Vagina (tissue), 2 donors: ENCODE data around the gene PRKRIP1. TPM values are rescaled to one million over a fixed set of nuclear protein-coding genes. Genes with fewer than 3 reads are reported as not detected.
"Not testable (repeated sequence)": the region's sequence is repeated elsewhere in the genome, so short reads cannot be mapped to it uniquely, and the experiment has no call there.

ENCODE experiments used
- DNase-seq, 2 donors: peaks; one replicate each; pipeline ENCODE4 v3.0.0-alpha.2; 2017; ENCODE audit errors: extremely low spot score in 2 of 2
- H3K27ac ChIP-seq: fragments of 200-600 bp; sonication (generic); one replicate; pipeline ENCODE4 v1.5.1; 2019
- H3K27me3 ChIP-seq: fragments of 200-600 bp; sonication (generic); one replicate; pipeline ENCODE4 v1.5.1; 2019
- H3K36me3 ChIP-seq, 2 donors: fragments of 200-600 bp; sonication (generic); one replicate each; pipeline ENCODE4 v1.5.1; 2017 to 2019
- H3K4me1 ChIP-seq: fragments of 200-600 bp; sonication (generic); one replicate; pipeline ENCODE4 v1.5.1; 2019
- H3K4me3 ChIP-seq, 2 donors: fragments of 200-600 bp; sonication (generic); 1 replicate in 1 of 2; 2 replicates in 1 of 2; pipeline ENCODE4 v1.5.1; 2016 to 2019
- H3K9me3 ChIP-seq: fragments of 200-600 bp; sonication (generic); one replicate; pipeline ENCODE4 v1.5.1; 2019
- POLR2A ChIP-seq, 2 donors: fragments of 450-650 bp; IDR thresholded peaks; one replicate each; pipeline ENCODE4 v1.6.1; 2017; ENCODE audit warnings: antibody characterized with exemption in 2 of 2, mild to moderate bottlenecking in 2 of 2, moderate library complexity in 2 of 2
- POLR2AphosphoS5 ChIP-seq, 2 donors: sonication (generic); formaldehyde crosslinking; IDR thresholded peaks; one replicate each; pipeline ENCODE4 v1.9.0; 2017; ENCODE audit warnings: antibody characterized with exemption in 2 of 2, mild to moderate bottlenecking in 2 of 2, low read depth in 1 of 2; ENCODE audit not compliant: insufficient read depth in 1 of 2
- intact Hi-C: fragments of 100-400 bp; cut with DNase I; formaldehyde crosslinking; loops from one replicate; pipeline ENCODE4 v1.15.1; 2023
- total RNA-seq: library from RNA; depleted of rRNA; stranded (reverse); fragments of >200 nt; gene quantifications from one replicate; pipeline ENCODE4 v1.2.3, GENCODE V29; 2016
- TF ChIP-seq, protein P1 (sequence below), 3 experiments: fragments of 450-650 bp in 2 of 3; fragments of 200-600 bp in 1 of 3; sonication (generic) in 1 of 3; IDR thresholded peaks; one replicate each; pipeline ENCODE4 v1.5.1; 2017 to 2019; ENCODE audit warnings: antibody characterized with exemption in 3 of 3, mild to moderate bottlenecking in 2 of 3, moderate library complexity in 2 of 3

Gene PRKRIP1
- total RNA-seq, 1 donor from 2014 or later, result 17.4 TPM

GRCh38 chr7:102376964-102377466 is 19.1 kb upstream of the PRKRIP1 start:
- DNase-seq, result no peak

DNA sequence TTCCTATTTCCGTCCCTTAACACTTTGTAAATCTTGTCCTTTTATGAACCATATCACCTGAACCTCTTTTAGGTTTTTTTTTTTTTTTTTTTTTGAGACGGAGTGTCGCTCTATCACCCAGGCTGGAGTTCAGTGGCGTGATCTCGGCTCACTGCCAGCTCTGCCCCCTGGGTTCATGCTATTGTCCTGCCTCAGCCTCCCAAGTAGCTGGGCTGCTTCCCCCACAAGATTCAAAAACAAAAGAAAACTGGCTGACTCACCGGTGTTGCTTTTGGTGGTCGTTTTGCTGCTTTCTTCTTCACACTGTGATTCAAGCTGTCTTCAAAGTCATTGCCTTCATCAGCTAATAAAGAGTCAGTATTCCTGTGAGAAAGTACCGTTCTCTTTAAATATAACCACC is 15.3 kb upstream of the PRKRIP1 start:
- H3K27ac ChIP-seq, H3K9me3 ChIP-seq, H3K27me3 ChIP-seq, DNase-seq, intact Hi-C loops, H3K4me3 ChIP-seq, H3K4me1 ChIP-seq: not testable (repeated sequence)
- H3K36me3 ChIP-seq, result peaks cover 0 to 25% of the 10 kb centered on the region in 2 donors

More at GRCh38 chr7:102376964-102377466, 19.1 kb upstream of the PRKRIP1 start:
- Histone ChIP-seq H3K27me3 (no peaks in the 10 kb centered on the region), H3K9me3 (no peaks in the 10 kb centered on the region), H3K36me3 (peaks cover 0 to 25% of the 10 kb centered on the region in 2 donors), H3K4me1 (no peaks in the 10 kb centered on the region), H3K27ac (no peak overlapping the region), H3K4me3 (no peak overlapping the region)
- intact Hi-C loops, result no loop called here
- TF ChIP-seq, protein P1, sequence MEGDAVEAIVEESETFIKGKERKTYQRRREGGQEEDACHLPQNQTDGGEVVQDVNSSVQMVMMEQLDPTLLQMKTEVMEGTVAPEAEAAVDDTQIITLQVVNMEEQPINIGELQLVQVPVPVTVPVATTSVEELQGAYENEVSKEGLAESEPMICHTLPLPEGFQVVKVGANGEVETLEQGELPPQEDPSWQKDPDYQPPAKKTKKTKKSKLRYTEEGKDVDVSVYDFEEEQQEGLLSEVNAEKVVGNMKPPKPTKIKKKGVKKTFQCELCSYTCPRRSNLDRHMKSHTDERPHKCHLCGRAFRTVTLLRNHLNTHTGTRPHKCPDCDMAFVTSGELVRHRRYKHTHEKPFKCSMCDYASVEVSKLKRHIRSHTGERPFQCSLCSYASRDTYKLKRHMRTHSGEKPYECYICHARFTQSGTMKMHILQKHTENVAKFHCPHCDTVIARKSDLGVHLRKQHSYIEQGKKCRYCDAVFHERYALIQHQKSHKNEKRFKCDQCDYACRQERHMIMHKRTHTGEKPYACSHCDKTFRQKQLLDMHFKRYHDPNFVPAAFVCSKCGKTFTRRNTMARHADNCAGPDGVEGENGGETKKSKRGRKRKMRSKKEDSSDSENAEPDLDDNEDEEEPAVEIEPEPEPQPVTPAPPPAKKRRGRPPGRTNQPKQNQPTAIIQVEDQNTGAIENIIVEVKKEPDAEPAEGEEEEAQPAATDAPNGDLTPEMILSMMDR (IDR thresholded peaks at IDR 0.05), result no peak
- TF ChIP-seq POLR2A (IDR thresholded peaks at IDR 0.05) (no peak), POLR2AphosphoS5 (IDR thresholded peaks at IDR 0.05; ENCODE audit: insufficient read depth in 1 of 2, low read depth in 1 of 2) (no peak)

- H3K9me3 ChIP-seq, H3K4me1 ChIP-seq, H3K27ac ChIP-seq, DNase-seq, H3K27me3 ChIP-seq, intact Hi-C loops, H3K4me3 ChIP-seq: not testable (repeated sequence)
- H3K36me3 ChIP-seq, result peaks cover 0 to 25% of the 10 kb centered on the region in 2 donors
Measured at GRCh38 chr7:102381696-102382425, 14.3 kb upstream of the PRKRIP1 start.

GRCh38 chr7:102387064-102387463 is 9.1 kb upstream of the PRKRIP1 start:
- Histone ChIP-seq H3K36me3 (no peaks in the 10 kb centered on the region), H3K27ac (no peak overlapping the region), H3K27me3 (no peaks in the 10 kb centered on the region), H3K4me3 (no peak overlapping the region), H3K9me3 (no peaks in the 10 kb centered on the region), H3K4me1 (peaks cover 6% of the 10 kb centered on the region)
- TF ChIP-seq, protein P1 (IDR thresholded peaks at IDR 0.05), result no peak
- TF ChIP-seq POLR2A (IDR thresholded peaks at IDR 0.05), result no peak
- TF ChIP-seq POLR2AphosphoS5 (IDR thresholded peaks at IDR 0.05; ENCODE audit: insufficient read depth in 1 of 2, low read depth in 1 of 2), result no peak
- no peak for DNase-seq
- intact Hi-C loops, result no loop called here

DNA sequence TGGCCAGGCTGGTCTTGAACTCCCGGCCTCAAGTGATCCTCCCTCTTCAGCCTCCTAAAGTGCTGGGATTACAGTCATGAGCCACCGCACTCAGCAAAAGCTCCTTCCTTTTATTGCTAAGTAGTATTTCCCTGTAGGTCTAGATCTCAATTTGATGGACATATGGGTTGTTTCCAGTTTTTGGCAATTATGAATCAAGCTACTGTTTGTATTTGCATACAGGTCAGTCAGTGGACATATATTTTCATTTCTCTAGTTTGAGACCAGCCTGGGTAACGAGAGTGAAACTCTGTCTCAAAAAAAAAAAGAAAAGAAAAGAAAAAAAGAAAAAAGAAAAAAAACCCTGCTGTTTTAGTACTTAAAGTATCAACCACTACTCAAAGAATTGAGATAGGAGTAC is 6.4 kb upstream of the PRKRIP1 start:
- no peak for DNase-seq
- no peaks in the 10 kb centered on the region for H3K9me3 ChIP-seq
- intact Hi-C loops, result loop anchor here (5.0 kb wide), 1 partner anchor 108 kb away; no protein-coding TSS in a partner anchor
- H3K4me1 ChIP-seq, result peaks cover 6% of the 10 kb centered on the region
- TF ChIP-seq POLR2A (IDR thresholded peaks at IDR 0.05) (no peak), POLR2AphosphoS5 (IDR thresholded peaks at IDR 0.05; ENCODE audit: insufficient read depth in 1 of 2, low read depth in 1 of 2) (no peak)
- TF ChIP-seq, protein P1 (IDR thresholded peaks at IDR 0.05), result no peak
- no peak overlapping the region for H3K4me3 ChIP-seq
- H3K36me3 ChIP-seq, result no peaks in the 10 kb centered on the region
- no peak overlapping the region for H3K27ac ChIP-seq
- H3K27me3 ChIP-seq, result no peaks in the 10 kb centered on the region
